ENCODE results near the gene POLDIP3.
"Not testable (repeated sequence)": the region's sequence is repeated elsewhere in the genome, so short reads cannot be mapped to it uniquely, and the experiment has no call there.

The POLDIP3 gene

DNA sequence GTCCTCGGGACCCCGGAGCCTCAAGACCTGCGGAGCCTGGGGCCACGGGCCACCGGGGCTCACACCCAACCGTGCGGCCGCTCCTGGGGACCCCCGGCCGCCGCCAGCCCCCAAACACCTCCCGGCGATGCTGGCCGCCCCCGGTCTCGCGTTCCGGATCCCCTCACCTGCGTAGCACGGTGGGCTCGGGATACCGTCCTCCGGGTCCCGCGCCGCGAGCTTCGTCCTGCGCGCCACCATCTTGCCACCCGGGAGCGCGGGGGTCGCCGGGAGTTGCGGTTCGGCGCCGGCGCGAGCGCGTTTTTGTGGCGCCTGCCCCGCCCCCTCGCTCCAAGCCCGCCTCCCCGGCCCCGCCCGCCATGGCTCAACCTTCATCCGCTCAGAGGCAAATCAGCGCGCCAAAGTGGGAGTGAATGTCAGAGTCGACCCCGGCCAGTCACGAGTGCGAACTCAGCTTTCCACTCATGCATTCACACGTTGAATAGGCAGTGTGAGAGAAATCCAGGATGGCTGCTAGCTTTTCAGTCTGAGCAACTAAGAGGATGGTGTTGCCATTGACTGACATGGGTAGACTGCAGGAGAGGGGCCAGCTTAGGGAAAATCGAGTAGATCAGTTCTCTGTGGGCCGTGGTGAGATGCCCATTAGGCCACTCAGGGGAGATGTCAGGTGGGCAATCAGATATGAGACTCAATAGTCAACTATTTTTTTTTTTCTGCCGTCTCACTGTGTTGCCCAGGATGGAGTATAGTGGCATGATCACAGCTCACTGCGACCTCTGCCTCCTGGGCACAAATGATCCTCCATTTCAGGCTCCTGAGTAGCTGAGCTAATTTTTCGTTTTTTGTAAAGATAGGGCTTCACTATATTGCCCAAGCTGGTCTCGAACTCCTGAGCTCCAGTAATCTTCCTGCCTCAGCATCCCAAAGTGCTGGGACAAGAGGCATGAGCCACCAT lies 32.6 kb downstream of the POLDIP3 start:
- TF ChIP-seq TAF1 (IDR thresholded peaks at IDR 0.05; ENCODE audit: low read depth, low read length): no peak; the same call in 1 of the 2 replicates
- peak; percentile 71 for TF ChIP-seq POLR2AphosphoS5 (IDR thresholded peaks at IDR 0.05; ENCODE audit: low read depth, low read length)
- TF ChIP-seq SPI1 (IDR thresholded peaks at IDR 0.05; ENCODE audit: low read depth, low read length): no peak
- TF ChIP-seq POU2F2 (IDR thresholded peaks at IDR 0.05; ENCODE audit: low read depth, low read length): no peak
- no peak for TF ChIP-seq PAX5 (IDR thresholded peaks at IDR 0.05; ENCODE audit: insufficient read depth, low read length, severe bottlenecking)
- TF ChIP-seq POLR2A (IDR thresholded peaks at IDR 0.05; ENCODE audit: low read depth, low read length): peak; percentile 67
- FAIRE-seq: peak; percentile 99
- DNase-seq (ENCODE audit: insufficient read length, low spot score): peak; percentile 75

- not testable (repeated sequence) for FAIRE-seq; DNase-seq (ENCODE audit: insufficient read length, low spot score)
These were observed 33.4 kb downstream of the POLDIP3 start for GRCh38 chr22:42581194-42581761.

DNA sequence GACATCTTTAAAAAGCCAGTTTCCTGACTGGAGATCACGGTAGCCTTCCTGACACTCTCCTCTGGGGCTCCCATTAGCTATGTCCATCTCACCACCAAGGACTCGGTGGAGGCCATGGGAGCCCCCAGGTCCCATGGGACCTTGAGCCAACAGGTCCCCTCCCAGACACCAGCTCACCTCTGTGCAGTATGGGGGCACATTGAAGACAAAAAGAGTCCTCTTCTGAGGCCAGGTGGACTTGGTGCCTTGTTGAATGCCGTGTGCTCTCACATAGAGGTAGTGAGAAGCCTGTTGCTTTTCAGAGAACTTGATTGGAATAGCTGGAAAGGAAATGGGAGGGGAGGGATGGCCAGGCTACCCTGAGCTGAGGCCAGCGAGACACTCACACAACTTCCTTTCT lies 34.6 kb downstream of the POLDIP3 start:
- not testable (repeated sequence) for FAIRE-seq; DNase-seq (ENCODE audit: insufficient read length, low spot score)

DNA sequence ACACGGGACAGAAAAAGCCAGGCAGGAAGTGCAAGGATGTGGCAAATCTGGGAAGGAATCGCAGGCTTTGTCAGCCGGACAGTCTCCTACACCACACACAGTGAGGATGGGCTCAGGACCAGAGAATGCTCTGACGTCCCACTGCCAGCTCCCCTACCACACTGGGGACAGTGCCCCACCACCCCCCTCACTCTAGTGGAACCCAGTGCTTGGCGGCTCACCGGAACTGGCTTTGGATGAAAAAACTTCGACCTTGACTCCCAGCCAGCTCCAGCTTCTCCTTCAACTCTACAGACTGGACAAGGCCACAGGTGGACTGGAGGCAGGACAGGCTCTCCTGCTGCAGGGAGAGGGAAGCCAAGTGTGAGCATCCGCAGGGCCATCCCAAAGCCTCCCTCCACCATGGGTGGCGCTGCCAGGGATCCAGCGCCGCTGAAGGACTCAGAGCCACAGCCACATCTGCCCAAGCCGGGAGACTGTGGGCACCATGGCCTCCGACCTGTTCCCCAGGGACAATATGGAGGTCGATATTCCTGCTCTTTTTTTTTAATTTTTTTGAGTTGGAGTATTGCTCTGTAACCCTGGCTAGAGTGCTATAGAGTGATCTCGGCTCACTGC lies 37.0 kb downstream of the POLDIP3 start:
- TF ChIP-seq PAX5 (IDR thresholded peaks at IDR 0.05; ENCODE audit: insufficient read depth, low read length, severe bottlenecking): no peak
- no peak for TF ChIP-seq TAF1 (IDR thresholded peaks at IDR 0.05; ENCODE audit: low read depth, low read length)
- no peak for DNase-seq (ENCODE audit: insufficient read length, low spot score)
- no peak for FAIRE-seq

- not testable (repeated sequence) for DNase-seq (ENCODE audit: insufficient read length, low spot score); FAIRE-seq
These were observed 37.5 kb downstream of the POLDIP3 start for GRCh38 chr22:42577141-42577540.

DNA sequence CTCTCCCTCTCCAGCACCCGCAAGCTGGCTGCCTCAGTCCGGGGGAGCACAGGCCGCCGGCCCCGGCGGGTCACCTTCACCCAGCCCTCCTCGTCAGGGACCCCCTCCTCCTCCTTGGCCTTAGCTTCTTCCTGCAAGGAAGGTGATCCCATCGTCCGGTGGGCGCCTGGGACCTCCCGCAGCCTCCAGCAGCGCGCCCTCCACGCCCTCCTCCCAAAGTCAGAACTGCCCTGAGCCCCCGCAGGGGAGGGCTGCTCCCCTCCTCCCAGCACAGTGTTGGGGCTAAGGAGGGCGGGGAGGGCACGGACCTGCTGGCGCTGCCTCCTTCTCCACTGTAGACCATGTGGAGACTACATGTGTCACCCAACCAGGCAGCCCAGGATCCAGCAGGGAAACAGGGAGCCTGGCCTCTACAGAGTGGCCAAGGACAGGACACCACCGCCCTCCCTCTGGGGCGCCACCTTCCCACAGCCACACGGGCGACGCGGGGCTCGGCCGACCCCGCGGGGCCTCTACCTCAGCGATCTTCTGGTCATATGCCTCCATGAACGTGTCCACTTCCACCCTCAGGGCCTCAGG lies 38.6 kb downstream of the POLDIP3 start:
- not testable (repeated sequence) for DNase-seq (ENCODE audit: insufficient read length, low spot score)
- FAIRE-seq: peak; percentile 13

- DNase-seq (ENCODE audit: insufficient read length, low spot score); FAIRE-seq: not testable (repeated sequence)
These were observed 40.2 kb downstream of the POLDIP3 start for GRCh38 chr22:42574468-42574867.

DNA sequence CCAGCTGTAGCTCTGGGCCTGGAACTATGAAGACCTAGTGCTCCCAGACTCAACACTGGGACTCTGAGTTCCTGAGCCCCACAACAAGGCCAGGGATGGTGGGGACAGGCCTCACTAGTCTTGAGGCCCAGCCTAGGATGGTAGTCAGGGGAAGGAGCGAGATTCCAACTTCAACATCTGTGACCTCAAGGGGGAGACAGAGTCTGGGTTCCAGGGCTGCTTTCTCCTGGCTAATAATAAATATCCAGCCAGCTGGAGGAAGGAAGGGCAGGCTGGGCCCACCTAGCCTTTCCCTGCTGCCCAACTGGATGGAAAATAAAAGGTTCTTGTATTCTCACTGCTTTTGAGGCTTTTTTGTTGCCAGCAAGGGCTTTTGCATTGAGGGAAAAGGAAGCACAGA lies 40.6 kb downstream of the POLDIP3 start:
- peak; percentile 75 for FAIRE-seq
- DNase-seq (ENCODE audit: insufficient read length, low spot score): not testable (repeated sequence)

GRCh38 chr22:42571068-42571467 lies 43.6 kb downstream of the POLDIP3 start:
- not testable (repeated sequence) for DNase-seq (ENCODE audit: insufficient read length, low spot score)
- FAIRE-seq: peak; percentile 50

DNA sequence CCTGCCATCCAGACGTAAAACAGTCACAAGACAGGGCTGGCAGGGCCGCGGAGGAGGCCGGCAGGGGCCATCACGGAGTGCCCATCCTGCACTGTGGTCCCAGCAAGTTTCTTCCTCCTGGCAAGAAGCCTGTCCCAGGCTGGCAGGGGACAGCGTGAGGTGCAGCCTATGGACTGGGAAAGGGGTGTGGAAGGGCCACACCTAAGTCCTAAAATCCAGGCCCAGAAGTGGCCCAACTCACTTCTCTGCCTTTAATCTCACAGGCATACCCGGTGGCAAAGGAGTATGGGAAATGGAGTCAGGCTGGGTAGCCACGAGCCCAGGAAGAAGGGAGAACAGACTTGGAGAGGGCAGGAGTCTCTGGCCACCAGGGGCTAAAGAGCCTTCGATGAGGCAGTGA lies 44.1 kb downstream of the POLDIP3 start:
- FAIRE-seq: peak; percentile 40
- DNase-seq (ENCODE audit: insufficient read length, low spot score): not testable (repeated sequence)

DNA sequence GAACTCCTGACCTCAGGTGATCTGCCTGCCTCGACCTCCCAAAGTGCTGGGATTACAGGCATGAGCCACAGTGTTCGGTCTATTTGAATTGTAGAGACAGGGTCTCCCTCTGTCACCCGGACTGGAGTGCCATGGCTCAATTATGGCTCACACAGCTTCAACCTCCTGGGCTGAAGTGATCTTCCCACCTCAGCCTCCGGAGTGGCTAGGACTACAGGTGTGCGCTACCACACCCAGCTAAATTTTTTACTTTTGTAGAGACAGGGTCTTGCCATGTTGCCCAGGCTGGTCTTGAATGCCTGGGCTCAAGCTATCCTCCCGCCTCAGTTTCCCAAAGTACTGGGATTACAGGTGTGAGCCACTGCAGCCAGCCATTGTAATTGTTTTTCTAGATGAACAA lies 46.7 kb downstream of the POLDIP3 start:
- FAIRE-seq; DNase-seq (ENCODE audit: insufficient read length, low spot score): not testable (repeated sequence)

GRCh38 chr22:42565956-42566355 lies 48.7 kb downstream of the POLDIP3 start:
- FAIRE-seq (no peak), DNase-seq (ENCODE audit: insufficient read length, low spot score) (no peak)
- no peak for TF ChIP-seq SPI1 (IDR thresholded peaks at IDR 0.05; ENCODE audit: low read depth, low read length)
- TF ChIP-seq POLR2AphosphoS5 (IDR thresholded peaks at IDR 0.05; ENCODE audit: low read depth, low read length): no peak
- no peak for TF ChIP-seq POU2F2 (IDR thresholded peaks at IDR 0.05; ENCODE audit: low read depth, low read length)
- no peak for TF ChIP-seq TAF1 (IDR thresholded peaks at IDR 0.05; ENCODE audit: low read depth, low read length)
- TF ChIP-seq PAX5 (IDR thresholded peaks at IDR 0.05; ENCODE audit: insufficient read depth, low read length, severe bottlenecking): no peak
- TF ChIP-seq POLR2A (IDR thresholded peaks at IDR 0.05; ENCODE audit: low read depth, low read length): no peak

More for the DNA sequence above, 46.7 kb downstream of the POLDIP3 start:
- TF ChIP-seq POLR2A (IDR thresholded peaks at IDR 0.05; ENCODE audit: low read depth, low read length) (0 out of 2 replicates have a peak, but pooled peaks have one; percentile 31), POLR2AphosphoS5 (IDR thresholded peaks at IDR 0.05; ENCODE audit: low read depth, low read length) (0 out of 2 replicates have a peak, but pooled peaks have one; percentile 11)

Data from GM12891 (cell line).